ENCODE results near the gene MUC20.
"Not testable (repeated sequence)": the region's sequence is repeated elsewhere in the genome, so short reads cannot be mapped to it uniquely, and the experiment has no call there.

MUC20 gene, protein sequence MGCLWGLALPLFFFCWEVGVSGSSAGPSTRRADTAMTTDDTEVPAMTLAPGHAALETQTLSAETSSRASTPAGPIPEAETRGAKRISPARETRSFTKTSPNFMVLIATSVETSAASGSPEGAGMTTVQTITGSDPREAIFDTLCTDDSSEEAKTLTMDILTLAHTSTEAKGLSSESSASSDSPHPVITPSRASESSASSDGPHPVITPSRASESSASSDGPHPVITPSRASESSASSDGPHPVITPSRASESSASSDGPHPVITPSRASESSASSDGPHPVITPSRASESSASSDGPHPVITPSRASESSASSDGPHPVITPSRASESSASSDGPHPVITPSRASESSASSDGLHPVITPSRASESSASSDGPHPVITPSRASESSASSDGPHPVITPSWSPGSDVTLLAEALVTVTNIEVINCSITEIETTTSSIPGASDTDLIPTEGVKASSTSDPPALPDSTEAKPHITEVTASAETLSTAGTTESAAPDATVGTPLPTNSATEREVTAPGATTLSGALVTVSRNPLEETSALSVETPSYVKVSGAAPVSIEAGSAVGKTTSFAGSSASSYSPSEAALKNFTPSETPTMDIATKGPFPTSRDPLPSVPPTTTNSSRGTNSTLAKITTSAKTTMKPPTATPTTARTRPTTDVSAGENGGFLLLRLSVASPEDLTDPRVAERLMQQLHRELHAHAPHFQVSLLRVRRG

DNA sequence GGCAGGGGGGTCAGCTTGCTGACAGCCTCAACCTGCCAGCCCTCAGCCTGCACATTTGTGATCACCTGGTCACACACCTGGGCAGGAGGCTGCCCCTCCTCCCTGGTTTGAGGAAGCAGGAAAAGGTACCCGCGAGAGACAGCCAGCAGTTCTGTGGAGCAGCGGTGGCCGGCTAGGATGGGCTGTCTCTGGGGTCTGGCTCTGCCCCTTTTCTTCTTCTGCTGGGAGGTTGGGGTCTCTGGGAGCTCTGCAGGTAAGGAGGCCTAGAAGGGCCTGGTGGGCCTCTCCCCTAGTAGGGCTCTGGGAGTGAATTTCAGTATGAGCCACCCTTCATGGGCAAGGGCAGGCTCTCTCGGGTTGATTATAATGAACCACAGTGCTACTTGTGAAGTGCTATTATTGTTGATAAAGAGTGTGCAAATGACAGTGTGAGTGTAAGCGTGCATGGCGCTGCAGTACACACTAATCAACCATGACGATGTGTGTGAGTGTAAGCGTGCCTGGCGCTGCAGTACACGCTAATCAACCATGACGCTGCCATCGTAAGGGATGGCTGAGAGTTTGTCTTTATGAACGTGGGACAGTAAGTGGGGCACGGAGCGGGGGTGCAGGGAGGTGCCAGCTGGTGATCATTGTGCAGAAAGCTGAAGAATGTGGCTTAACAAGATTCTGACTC, at the start of gene MUC20:
Gene MUC20 (plus strand): TSS at position 148 of the 676 bp plus-strand sequence. CDS start 30 bp downstream, at position 178.
- DNase-seq = not testable (repeated sequence)

DNA sequence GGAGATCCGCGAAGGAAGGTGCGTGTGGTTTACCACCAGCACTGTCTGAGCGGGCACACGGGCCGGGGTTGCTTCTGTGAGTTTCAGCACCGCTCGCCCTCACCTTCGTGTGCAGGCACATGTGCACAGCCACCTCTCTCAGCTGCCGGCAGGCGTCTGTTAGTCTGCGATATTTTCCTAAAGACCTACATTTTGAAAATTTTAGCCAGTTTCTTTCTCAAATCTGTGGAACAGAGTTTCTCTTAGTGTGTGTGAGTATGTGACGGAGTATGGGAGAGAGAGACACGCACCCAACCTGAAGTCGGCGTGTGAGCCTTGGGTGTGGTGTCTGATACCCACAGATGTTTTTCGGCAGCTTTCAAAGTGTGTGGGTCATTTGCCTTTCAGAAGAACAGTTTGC, 49.5 kb upstream of the MUC20 start:
- not testable (repeated sequence) for DNase-seq

DNA sequence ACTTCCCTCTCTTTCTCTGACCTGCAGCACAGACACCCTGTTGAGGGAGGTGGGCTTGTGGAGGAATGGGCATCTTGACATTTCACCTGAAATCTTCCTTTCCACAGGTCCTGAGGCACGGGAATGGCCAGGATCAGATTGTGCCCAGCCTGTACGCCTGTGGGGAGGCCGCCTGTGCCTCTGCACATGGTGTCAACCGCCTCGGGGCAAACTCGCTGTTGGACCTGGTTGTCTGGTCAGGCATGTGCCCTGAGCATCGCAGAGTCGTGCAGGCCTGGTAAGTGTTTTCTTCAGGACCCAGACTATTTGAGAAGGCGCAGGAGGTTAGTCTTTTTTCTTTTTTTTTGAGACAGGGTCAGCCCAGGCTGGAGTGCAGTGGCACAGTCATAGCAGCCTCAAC, 47.1 kb upstream of the MUC20 start:
- not testable (repeated sequence) for DNase-seq

DNA sequence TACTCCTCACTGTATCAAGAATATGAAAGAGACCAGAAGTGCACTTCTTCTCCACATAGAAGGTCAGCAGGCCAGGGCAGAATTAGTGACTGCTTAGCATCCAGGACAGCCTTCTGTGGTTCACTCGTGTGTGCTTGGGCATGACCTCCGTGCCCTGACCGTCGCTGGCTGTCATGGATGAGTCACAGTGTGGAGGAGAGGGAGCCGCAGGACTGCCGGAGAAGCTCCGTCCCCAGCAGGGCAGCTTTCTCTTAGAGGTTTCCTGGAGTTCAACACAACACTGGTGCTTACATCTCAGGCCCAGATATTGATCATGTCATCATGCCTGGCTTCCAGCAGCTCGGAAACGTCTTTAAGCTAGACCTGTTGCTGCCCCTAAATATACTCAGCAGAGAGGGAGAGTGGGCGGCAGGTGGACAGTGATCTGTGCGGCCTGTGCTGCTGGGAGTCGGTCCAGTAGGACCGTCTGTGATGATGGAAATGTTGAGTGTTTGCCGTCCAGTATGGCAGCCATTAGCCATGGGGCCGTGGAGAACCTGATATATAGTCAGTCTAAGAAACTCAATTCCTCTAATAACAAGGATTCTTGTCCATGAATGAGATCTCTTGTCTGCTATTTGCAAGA, 42.3 kb upstream of the MUC20 start:
- DNase-seq = not testable (repeated sequence)

DNA sequence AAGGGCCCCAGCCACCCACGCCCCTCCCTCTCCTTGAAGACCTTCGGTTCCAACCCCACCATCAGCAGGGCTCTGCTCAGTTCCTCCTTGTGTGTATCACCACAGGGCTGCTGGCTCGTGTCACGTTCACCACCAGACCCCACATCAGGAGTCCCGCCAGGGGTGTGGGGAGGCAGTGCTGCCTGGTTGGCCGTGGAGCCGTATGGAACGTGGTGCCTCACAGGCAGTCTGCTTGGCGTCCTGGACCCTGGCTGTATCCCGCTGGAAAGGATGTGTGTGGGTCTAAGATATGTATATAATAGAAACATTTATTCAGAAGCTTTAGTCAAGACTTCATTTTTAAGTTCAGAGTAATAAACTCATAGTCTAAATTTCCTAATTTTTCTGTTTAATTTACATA, 40.1 kb upstream of the MUC20 start:
- not testable (repeated sequence) for DNase-seq

DNA sequence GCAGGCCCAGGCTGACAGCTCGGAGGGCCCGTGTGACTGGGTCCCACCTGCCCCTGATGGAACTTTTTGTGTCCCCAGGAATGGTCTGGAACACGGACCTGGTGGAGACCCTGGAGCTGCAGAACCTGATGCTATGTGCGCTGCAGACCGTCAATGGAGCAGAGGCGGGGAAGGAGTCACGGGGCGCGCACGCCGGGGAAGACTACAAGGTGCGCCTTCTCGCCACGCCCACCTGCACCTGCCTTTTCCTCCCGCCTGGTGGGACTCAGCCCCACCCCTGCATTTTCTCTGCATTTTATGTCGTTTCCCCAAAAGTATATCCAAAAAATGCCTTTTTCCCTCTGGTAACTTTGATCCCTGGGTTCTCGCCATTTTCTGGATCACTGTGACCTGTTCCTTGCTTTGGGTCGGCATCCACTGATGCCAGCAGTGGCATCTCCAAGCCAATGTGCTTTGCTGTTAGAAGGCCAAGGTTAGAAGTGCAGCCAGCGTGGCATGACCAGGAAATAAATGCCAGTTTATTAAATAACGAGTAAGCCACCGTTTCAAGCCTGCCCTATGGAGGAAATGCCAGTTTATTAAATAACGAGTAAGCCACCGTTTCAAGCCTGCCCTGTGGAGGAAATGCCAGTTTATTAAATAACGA, 39.2 kb upstream of the MUC20 start:
- DNase-seq = not testable (repeated sequence)

DNA sequence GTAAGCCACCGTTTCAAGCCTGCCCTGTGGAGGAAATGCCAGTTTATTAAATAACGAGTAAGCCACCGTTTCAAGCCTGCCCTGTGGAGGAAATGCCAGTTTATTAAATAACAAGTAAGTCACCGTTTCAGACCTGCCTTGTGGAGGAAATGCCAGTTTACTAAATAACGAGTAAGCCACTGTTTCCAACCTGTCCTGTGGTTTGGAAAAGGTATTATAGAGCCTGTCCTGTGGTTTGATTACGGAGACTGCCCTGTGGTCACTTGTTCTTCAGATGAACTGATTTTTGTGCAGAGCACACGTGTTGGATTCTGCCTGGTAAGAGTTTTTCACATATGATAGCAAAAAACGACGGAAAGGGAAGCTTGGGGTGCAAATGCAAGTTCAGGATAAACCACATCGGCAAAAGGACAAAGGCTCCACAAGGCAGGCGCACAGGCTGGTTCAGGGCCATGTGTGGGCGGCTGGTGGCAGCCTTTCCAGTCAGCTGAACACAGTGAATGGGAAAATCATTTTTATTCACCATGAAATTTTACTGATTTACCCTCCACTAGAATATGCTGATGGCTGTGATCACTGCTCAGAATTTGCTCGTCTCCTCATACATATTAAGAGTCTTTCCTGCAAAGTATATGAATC, 38.6 kb upstream of the MUC20 start:
- not testable (repeated sequence) for DNase-seq

DNA sequence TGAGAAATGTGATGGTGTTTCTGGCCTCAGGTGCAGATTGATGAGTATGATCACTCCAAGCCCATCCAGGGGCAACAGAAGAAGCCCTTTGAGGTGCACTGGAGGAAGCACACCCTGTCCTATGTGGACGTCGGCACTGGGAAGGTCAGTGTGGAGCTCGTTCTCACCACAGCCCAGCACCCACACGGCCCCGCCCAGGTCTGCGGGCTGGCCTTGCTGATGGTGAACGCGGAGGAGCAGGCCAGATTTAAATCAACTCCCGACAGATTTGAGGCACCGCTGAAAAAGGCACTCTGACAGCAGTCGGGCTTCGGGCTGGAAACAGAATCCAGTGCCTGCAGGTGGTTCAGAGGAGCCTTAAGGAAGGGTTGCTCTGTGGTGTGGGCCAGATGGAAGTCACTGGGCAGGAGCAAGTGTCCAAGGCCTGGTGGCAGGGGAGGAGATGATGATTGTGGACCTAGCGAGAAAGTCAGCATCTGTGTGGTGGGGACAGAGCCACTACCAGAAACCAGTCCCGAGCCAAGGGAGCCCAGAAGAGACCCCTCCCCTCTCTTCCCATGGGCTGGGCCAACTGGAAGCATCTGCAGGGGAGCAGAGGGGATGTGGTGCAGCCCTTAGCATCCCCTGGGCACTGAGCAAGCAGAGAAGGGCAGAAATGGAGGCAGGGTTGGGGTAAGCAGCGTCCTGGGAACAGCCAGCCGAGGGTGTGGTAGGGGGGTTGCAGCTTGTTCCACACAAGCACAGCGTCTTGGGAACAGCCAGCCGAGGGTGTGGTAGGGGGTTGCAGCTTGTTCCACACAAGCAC, 36.9 kb upstream of the MUC20 start:
- DNase-seq = not testable (repeated sequence)

DNA sequence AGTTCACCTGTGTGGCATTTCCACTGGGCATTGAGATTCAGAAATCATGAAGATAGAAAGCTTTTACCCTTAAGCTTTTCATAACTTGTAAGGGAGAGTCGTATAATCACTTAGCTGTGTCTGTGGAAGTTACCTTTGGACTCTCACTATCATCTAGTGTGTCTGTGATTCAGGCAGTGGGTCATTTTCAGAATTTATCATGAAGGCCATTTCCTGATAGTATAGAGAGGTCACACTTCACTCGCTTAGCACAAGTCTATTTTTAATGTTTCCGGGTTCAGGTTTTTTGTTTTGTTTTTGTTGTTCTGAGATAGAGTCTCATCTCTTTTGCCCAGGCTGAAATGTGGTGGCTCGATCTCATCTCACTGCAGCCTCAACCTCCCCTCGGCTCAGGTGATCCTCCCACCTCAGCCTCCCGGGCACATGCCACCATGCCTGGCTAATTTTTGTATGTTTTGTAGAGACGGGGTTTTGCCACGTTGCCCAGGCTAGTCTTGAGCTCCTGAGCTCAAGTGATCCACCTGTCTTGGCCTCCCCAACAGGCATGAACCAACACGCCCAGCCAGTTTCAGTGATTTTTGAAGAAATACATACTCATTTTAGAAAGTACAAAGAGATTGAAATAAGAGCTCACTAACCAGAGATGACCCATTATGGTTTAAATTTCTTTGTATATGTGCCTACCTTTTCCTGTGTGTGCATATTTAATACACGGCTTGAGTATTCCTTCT, 36.1 kb upstream of the MUC20 start:
- not testable (repeated sequence) for DNase-seq

DNA sequence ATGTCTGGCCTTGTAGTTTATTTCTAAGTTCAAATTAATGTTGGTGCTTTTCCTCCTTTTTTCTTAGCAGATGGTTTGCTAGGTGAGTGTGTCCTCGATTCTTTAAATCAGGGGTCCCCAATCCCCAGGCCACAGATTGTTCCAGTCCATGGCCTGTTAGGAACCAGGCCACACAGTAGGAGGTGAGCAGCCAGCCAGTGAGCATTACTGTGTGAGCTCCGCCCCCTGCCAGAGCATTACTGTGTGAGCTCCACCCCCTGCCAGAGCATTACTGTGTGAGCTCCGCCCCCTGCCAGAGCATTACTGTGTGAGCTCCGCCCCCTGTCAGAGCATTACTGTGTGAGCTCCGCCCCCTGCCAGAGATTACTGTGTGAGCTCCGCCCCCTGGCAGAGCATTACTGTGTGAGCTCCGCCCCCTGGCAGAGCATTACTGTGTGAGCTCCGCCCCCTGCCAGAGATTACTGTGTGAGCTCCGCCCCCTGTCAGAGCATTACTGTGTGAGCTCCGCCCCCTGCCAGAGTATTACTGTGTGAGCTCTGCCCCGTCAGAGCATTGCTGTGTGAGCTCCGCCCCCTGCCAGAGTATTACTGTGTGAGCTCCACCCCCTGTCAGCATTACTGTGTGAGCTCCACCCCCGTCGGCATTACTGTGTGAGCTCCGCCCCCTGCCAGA, 34.1 kb upstream of the MUC20 start:
- DNase-seq = not testable (repeated sequence)

DNA sequence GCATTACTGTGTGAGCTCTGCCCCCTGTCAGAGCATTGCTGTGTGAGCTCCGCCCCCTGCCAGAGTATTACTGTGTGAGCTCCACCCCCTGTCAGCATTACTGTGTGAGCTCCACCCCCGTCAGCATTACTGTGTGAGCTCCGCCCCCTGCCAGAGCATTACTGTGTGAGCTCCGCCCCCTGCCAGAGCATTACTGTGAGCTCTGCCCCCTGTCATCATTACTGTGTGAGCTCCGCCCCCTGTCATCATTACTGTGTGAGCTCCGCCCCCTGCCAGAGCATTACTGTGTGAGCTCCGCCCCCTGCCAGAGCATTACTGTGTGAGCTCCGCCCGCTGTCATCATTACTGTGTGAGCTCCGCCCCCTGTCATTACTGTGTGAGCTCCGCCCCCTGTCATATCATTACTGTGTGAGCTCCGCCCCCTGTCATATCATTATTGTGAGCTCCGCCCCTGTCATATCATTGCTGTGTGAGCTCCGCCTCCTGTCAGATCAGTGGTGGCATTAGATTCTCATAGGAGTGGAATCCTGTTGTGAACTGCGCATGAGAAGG, 33.5 kb upstream of the MUC20 start:
- DNase-seq = peak; percentile 13 to 34

DNA sequence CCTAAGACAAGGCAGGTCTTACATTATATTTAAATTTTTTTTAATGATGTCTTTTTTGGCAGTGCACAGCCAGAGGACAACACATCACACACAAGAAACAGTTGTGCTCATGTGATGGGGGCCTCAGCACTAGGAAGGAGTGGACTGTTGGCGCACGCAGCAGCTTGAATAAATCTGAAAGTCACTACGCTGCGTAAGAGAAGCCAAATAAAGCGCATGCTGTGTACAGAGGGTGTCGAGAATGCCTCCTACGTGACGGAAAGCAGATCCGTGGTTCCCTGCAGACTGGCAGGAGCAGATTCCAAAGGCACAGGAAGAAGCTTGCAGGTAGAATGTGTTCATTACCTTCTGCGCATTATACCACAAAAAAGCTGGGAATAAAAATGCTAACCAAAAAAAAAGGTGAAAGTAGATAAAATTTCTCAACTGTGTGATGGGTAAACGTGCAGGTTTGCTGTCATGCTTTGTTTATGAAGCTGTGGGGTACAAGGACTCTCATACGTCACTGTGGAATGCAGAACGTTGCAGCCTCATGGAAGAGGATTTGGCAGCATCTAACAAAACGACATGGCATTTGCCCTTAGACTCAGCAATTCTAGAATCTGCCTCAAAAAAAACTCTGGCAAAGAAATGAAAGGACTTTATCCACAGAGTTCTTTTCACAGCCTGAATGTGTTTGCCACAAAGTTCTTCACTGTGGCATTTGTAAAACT, 32.2 kb upstream of the MUC20 start:
- not testable (repeated sequence) for DNase-seq

DNA sequence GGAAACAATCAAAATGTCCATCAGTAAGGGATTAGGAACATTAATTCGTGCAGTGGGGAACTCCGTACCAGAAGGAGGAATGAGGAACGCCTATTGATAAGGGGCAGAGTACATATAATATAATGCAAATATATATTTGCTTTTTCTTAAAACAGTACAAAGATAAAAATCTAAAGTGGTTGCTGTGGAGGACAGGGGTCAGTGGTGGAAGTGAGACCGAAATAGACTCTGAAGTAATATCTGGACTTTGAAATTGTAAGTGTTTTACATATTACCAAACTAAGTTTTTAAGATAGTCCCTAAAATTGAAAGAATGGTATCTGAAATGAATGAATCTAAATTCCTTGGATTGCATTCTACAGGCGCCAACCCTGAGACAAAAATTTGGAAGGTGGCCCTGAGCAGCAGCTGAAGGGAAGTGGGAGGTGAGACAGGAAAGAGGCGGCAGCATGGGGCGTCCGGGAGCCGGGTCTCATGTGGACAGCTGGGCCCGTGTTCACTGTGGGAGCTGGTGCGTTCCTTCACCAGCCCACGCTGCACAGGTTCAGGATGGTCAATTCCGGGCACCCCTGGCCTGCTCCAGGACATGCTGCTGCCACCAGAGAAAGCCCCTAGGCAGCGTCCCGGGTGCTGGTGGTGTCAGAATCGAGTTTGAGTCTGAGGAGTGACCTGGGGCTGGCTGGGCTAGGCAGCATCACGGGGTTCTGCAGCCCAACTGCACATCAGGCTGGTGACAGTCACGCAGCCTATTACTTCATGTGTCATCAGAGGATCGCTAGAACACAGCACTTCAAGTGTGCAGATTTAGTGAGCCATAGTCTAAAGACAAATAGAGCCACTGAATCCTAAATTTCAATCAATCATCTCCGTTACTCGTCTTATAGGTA, 31.4 kb upstream of the MUC20 start:
- DNase-seq = not testable (repeated sequence)

DNA sequence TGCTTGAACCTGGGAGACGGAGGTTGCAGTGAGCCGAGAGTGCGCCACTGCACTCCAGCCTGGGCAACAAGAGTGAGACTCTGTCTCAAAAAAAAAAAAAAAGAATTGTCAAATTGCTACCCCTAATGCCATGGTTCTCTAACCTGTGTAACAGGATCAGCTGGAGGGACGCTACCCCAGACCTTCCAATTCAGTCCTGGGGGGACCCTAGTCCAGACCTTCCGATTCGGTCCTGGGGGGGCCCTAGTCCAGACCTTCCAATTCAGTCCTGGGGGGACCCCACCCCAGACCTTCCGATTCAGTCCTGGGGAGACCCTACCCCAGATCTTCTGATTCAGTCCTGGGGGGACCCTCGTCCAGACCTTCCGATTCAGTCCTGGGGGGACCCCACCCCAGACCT, 29.8 kb upstream of the MUC20 start:
- DNase-seq = no peak

DNA sequence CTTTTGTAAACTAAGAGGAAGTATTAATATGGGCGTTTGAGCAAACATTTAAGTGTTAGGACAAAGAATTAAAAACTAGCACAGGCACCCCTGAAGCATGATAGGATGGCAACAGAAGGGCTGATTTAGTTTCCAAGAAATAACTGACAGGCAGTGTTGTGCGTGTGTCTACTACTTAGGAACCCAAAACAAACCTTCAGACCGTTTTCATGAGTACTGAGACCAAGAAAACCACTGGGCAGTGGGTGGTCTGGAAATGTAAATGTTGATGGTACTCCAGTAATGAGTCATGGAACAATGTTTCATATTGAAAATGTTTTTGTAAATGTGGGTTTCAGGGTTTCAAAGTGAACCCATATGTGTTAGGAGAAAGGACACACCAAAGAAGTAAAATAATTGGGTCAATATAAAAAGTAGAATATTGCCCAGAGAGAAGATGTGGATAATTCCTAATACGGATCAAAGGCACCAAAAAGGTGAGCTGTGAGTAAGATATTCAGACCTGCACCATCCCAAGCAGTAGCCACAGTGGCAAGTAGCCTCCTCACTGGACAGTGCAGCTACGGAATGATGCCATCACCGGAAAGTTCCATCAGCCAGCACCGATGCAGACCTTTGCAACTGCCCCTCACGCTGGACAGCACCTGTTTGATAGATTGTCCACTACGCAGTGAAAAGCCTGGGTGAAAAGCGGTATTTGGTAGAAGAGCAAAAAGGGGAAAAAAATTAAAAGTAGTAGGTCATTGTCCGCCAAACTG, 29.0 kb upstream of the MUC20 start:
- DNase-seq = not testable (repeated sequence)

DNA sequence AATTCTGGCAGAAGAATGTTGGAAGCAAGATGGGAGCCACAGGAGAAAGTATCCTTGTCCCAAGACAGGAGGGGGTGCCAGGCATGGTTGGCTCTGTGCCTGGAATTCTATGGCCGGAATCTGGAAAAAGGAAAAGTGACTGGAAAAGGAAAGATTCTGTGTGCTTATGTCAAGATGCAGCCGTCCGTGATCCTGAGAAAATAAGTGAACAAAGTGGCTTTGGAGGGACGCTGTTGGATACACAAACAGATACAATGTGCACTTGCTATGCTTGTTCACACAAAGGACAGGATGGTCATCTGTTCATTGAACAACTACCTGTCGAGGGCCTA, 28.5 kb upstream of the MUC20 start:
- no peak for DNase-seq

DNA sequence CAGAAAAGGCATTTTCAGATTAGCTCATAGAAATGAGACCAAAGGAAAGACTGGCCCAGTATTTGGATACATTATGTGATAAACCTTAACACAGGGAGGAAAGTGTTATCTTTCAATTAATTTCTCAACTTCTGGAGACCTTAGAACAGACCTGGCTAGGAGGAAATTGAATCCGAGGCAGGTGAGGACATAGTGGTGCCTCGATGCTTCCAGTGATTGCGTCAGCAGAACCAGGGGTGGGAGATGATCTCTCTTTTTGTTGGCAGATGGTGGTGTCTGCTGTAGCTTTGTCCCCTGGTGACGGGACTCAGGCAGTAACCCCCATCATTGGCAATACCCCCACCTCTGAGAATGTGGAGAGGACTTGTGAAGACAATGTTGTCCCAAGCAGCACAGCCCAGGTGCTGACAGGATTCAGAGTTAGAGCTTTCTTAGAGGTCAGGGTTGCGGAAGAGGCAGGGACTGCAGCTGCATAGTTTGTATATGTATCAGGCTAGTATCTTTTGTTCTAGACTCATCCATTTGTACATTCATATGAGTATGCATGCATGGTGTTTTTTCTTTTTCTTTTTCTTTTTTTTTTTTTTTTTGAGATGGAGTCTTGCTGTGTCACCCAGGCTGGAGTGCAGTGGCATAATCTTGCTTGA, 27.9 kb upstream of the MUC20 start:
- no peak for DNase-seq
